ENCODE measurements around the gene HIF1A.

DNA sequence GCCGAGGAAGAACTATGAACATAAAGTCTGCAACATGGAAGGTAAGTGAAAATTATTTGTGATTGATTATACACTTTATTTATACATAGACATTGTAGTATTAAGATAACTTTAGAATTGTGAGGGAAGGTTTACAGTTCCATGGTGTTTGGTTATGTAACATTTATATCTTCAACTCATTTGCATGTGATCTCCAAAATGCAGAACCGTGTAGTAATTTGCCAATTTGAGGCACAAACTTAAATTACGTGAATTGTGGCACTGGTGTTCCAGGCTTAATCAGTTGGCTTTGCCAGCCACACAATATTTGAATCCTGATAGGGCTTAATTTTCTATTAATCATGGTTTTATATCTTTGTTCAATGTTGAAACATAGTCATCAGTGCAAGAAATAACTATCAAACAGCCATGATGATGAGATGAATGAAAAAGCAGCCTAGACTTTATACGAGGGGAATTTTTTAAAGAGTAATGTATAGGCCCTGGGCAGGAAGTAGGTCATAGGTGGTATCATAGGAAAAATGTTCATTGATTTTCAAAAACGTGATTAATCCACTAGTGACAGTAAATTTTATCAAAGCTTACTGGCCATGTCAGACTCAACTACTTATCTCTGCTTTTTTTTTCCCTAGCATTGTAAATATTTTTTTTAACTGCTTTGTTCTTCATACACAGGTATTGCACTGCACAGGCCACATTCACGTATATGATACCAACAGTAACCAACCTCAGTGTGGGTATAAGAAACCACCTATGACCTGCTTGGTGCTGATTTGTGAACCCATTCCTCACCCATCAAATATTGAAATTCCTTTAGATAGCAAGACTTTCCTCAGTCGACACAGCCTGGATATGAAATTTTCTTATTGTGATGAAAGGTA, 31.7 kb downstream of the HIF1A start:
- TF ChIP-seq, protein P1, sequence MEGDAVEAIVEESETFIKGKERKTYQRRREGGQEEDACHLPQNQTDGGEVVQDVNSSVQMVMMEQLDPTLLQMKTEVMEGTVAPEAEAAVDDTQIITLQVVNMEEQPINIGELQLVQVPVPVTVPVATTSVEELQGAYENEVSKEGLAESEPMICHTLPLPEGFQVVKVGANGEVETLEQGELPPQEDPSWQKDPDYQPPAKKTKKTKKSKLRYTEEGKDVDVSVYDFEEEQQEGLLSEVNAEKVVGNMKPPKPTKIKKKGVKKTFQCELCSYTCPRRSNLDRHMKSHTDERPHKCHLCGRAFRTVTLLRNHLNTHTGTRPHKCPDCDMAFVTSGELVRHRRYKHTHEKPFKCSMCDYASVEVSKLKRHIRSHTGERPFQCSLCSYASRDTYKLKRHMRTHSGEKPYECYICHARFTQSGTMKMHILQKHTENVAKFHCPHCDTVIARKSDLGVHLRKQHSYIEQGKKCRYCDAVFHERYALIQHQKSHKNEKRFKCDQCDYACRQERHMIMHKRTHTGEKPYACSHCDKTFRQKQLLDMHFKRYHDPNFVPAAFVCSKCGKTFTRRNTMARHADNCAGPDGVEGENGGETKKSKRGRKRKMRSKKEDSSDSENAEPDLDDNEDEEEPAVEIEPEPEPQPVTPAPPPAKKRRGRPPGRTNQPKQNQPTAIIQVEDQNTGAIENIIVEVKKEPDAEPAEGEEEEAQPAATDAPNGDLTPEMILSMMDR (IDR thresholded peaks at IDR 0.05 in 8 of 11, conservative IDR thresholded peaks at IDR 0.05 in 3 of 11): no peak
- no peak for TF ChIP-seq POLR2A (IDR thresholded peaks at IDR 0.05)
- no peak for TF ChIP-seq POLR2AphosphoS5 (IDR thresholded peaks at IDR 0.05)

Data from spleen (tissue), 7 donors.